GM18499 (cell line): ENCODE measurements around the gene GATA6.

Experiments used
- ATAC-seq: cut with Tn5 transposase; IDR thresholded peaks from one replicate; pipeline ENCODE4 v1.9.1; 2021; ENCODE audit warnings: moderate number of reproducible peaks; ENCODE audit not compliant: insufficient read depth, unreplicated experiment

Gene GATA6

GRCh38 chr18:22169011-22169888, at the start of gene GATA6:
Gene GATA6 (plus strand): TSS chr18:22169589. CDS start chr18:22171145, 1,556 bp downstream.
- no peak for ATAC-seq

GRCh38 chr18:22124970-22125369, 44.4 kb upstream of the GATA6 start:
- no peak for ATAC-seq

- no peak for ATAC-seq
Measured at GRCh38 chr18:22128954-22129353, 40.4 kb upstream of the GATA6 start.

GRCh38 chr18:22129778-22130177, 39.6 kb upstream of the GATA6 start:
- ATAC-seq = no peak

GRCh38 chr18:22132258-22132657, 37.1 kb upstream of the GATA6 start:
- ATAC-seq = no peak

GRCh38 chr18:22132763-22133162, 36.6 kb upstream of the GATA6 start:
- no peak for ATAC-seq

- ATAC-seq = no peak
Measured at GRCh38 chr18:22136395-22136794, 33.0 kb upstream of the GATA6 start.

GRCh38 chr18:22141211-22141610, 28.2 kb upstream of the GATA6 start:
- no peak for ATAC-seq

- ATAC-seq = no peak
Measured at GRCh38 chr18:22143347-22144340, 25.7 kb upstream of the GATA6 start.

- ATAC-seq = no peak
Measured at GRCh38 chr18:22145160-22145559, 24.2 kb upstream of the GATA6 start.

GRCh38 chr18:22149710-22150109, 19.7 kb upstream of the GATA6 start:
- ATAC-seq = no peak

GRCh38 chr18:22152093-22152492, 17.3 kb upstream of the GATA6 start:
- no peak for ATAC-seq

GRCh38 chr18:22153428-22153827, 16.0 kb upstream of the GATA6 start:
- ATAC-seq = no peak

- ATAC-seq = no peak
Measured at GRCh38 chr18:22155584-22155983, 13.8 kb upstream of the GATA6 start.

- no peak for ATAC-seq
Measured at GRCh38 chr18:22159014-22159413, 10.4 kb upstream of the GATA6 start.

GRCh38 chr18:22161090-22161489, 8.3 kb upstream of the GATA6 start:
- no peak for ATAC-seq

- no peak for ATAC-seq
Measured at GRCh38 chr18:22163416-22164161, 5.8 kb upstream of the GATA6 start.

- ATAC-seq = no peak
Measured at GRCh38 chr18:22164337-22165048, 4.9 kb upstream of the GATA6 start.

- ATAC-seq = no peak
Measured at GRCh38 chr18:22165049-22165602, 4.3 kb upstream of the GATA6 start.
